IPS DF 4.7 (cell line): ENCODE data around the gene RUVBL2.
A peak's percentile ranks its signal among the peaks of the same experiment; 100 is the strongest.

ENCODE experiments used
- DNase-seq: peaks from one replicate; pipeline ENCODE4 v3.0.0-alpha.2; 2013; ENCODE audit warnings: low spot score; ENCODE audit errors: extremely low read depth

RUVBL2 gene

GRCh38 chr19:48993175-48994034, at the start of gene RUVBL2, which contains the start of gene GYS1:
TSS of gene RUVBL2 (plus strand) at chr19:48993887. CDS start at chr19:48993912, 25 bp downstream.
TSS of gene GYS1 (minus strand) at chr19:48993309. CDS start at chr19:48993112, 197 bp downstream.
- DNase-seq = peak; percentile 98

DNA sequence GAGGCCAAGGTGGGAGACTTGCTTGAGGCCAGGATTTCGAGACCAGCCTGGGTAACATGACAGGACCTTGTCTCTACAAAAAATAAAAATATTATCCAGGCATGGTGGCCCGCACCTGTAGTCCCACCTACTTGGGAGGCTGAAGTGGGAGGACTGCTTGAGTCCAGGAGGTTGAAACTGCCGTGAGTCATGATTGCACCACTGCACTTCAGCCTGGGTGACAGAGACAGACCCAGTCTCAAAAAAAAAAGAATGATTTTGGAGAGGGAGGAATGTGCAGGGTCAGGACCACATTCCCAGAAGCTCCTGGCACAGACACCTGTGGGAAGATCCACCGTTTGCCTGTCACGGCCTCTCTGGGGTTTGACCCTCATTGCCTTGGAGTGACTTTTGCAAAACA, 48.3 kb upstream of the RUVBL2 start:
- no peak for DNase-seq

- no peak for DNase-seq
Observed at GRCh38 chr19:48945817-48946216, 47.9 kb upstream of the RUVBL2 start.

DNA sequence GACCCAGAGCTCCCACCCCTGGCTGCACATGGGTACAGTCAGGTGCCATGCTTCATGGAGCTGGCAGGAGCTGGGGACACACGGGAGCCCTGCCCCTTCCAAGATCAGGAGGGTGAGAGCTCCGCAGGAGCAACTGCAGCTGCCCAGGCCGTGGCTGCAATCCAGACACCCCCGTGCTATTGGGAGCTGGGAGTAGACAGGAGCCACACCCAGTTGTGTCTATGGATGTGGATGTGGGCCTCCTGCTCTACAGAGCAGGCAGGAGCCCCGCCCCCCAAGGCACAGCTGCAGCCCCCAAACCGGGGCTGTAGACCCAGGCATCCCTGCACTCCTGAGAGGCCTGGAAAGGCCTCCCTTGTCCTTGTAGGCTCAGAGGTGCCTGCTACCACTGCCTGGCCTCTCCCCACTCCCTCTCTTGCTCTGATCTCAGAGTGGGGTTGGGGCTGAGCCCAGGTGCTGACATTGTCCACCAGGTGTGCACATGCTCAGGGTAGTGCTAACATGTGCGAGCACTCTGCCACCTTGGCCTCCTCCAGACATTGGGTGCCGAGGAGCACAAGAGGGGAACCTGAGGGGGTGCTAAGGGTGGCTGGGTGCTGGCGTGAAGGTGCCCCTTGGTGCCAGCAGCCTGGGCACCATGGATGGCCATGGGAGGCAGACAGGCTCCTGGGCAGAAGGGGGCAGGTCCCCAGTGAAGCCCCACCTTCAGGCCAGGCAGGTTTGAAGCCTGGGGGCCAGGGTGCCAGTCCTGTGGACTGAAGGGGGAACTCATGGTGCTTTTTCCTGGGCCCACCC, 47.0 kb upstream of the RUVBL2 start:
- DNase-seq = no peak

DNA sequence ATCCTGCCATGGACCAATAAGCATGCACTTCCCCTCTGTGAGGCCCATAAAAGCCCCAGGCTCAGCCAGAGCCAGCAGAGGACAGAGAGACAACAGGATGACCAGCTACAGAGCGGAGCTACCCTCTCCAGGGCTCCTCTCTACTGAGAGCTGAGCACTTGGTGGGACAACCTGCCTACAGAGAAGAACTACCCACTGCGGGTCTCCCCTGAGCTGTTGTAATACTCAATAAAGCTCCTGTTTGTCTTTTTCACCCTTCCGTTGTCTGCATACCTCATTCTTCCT, 46.5 kb upstream of the RUVBL2 start:
- DNase-seq = no peak

- DNase-seq = no peak
Observed at GRCh38 chr19:48950159-48950558, 43.5 kb upstream of the RUVBL2 start.

GRCh38 chr19:48950830-48951519, 42.7 kb upstream of the RUVBL2 start:
- DNase-seq = no peak

GRCh38 chr19:48953141-48953540, 40.5 kb upstream of the RUVBL2 start:
- no peak for DNase-seq

DNA sequence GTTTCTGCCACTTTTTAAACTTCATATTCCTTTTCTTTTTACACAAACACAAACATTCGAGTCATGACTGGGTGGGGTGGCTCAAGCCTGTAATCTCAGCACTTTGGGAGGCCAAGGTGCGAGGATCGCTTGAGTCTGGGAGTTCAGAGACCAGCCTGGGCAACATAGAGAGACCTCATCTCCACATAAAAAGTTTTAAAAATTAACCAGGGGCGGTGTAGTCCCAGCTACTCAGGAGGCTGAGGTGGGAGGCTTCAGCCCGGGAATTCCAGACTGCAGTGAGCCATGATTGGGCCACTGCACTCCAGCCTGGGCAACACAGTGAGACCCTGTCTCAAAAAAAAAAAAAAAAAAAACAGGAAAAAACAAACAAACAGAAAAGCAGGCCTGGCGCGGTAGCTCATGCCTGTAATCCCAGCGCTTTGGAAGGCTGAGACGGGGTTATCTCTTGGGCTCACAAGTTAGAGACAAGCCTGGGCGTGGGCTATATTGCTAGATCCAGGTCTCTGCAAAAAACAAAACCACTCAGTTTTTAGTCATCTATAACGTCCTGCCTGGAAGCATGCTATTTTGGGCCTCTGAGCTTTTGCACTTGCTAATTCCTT, 39.6 kb upstream of the RUVBL2 start:
- DNase-seq = no peak

- peak; percentile 93 for DNase-seq
Observed at GRCh38 chr19:48954595-48955307, 38.9 kb upstream of the RUVBL2 start, which contains the start of gene BAX. TSS of gene BAX (plus strand) at chr19:48954875. CDS start at chr19:48954929, 54 bp downstream.

- DNase-seq = no peak
Observed at GRCh38 chr19:48955308-48955958, 38.3 kb upstream of the RUVBL2 start.

DNA sequence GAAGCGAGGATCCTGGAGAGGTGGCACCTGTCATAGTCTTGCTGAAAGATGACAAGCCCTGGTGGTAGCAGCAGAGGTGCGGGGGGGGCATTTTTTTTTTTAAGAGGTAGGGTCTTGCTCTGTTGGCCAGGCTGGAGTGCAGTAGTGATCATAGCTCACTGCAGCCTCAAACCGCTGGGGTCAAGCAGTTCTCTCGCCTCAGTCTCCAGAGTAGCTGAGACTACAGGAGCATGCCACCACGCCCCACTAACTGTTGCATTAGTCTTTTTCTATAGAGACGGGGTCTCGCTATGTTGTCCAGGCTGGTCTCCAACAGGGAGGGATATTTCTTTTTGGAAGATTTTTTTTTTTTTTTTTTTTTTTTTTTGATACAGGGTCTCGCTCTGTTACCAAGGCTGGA, 35.7 kb upstream of the RUVBL2 start:
- DNase-seq = no peak

- DNase-seq = no peak
Observed at GRCh38 chr19:48959341-48960239, 34.1 kb upstream of the RUVBL2 start.

DNA sequence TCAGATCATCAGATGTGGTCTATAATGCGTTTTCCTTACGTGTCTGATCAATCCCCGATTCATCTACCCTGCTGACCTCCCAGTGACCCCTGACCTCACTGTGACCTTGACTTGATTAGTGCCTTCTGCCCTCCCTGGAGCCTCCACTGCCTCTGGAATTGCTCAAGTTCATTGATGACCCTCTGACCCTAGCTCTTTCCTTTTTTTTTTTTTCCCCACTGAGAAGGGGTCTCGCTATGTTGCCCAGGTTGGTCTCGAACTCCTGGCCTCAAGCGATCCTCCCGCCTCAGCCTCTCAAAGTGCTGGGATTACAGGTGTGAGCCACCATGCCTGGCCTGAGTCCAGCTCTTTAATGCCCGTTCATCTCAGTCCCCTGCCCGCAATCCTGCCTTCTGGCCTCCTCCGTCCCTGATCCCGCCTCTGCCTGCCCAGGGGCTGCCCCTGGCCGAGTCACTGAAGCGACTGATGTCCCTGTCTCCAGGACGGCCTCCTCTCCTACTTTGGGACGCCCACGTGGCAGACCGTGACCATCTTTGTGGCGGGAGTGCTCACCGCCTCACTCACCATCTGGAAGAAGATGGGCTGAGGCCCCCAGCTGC, 32.5 kb upstream of the RUVBL2 start:
- no peak for DNase-seq

GRCh38 chr19:48961673-48962028, 32.0 kb upstream of the RUVBL2 start:
- DNase-seq = no peak

DNA sequence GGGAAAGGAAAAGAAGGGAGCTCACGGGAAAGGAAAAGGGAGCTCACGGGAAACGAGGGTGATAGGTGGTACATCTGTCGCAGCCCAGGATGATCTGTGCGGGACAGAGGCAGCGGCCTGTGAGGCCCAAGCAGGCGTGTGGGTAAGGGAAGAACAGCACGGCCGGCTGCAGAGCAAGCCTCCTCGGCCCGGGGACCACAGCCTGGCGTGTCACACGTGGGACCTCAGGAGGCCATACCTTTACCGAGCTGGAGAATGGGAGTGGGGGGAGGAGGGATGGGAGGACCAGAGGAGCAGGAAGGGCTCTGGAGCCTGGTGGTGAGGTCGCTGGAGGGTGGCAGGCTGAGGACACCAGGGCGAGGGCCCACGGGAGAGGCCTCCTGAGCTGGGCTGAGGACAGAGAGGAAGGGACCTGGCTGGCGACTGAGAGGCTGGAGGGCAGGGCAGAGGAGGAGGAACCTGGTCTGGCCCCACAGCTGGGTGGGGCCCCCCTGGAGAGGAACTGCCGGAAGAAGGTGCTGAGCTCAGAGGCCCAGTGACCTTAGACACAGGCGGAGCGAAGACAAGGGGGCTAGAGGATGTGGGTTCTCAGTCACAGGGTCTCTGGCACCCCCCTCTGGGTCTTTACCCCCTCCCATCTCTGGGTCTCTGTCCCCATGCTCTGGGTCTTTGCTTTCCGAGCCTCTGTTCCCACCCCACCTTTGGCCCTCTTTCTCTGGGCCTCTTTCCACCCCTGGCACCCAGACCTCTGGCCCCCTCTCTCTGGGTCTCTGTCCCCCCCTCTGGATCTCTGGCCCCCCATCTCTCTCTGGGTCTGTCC, 31.4 kb upstream of the RUVBL2 start:
- DNase-seq = no peak

DNA sequence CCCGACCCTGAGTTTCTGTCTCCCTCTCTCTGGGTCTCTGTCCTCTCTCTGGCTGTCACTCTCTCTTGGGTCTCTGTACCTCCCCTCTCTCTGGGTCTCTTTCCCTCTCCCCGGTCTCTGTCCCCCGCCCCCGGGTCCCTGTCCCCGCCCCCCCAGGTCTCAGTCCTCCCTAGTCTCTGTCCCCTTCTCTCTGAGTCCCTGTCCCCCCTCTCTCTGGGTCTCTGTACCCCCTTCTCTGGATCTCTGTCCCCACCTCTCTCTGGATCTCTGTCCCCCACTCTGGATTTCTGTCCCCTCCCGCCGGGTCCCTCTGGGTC, 30.9 kb upstream of the RUVBL2 start:
- no peak for DNase-seq
